T-helper 2 cell (primary cell): ENCODE measurements around the gene CELF1.

Experiments used
- DNase-seq, 5 experiments: peaks; one replicate each; pipeline versions ENCODE4 v3.0.0 to v3.0.0-alpha.2; 2012 to 2022

The CELF1 gene

DNA sequence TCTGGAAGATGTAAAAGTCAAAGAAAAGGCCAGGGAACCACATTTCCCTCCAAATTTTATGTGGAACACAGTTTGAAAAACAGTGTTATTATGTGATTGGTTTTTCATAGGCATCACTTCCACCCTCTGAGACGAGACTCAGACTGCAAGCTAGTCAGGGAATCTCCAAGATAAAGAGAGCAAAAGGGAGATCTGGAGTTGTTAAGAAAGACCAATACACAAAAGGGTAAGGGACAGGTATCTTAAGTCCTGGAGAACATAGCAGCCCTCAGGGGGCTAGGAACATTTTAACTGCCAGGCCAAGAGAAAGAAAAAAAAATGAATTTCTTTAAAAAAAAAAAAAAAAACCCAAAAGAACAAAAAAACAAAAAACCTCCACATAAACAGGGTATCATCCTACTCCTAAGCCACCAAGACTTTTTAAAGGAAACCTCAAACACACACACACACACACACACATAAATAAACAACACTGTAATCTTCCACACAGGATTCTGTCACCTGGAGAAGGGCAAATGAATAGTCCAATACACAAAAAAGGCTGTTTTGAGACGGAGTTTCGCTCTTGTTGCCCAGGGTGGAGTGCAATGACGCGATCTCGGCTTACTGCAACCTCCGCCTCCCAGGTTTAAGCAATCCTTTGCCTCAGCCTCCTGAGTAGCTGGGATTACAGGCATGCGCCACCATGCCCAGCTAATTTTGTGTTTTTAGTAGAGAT, 44.5 kb downstream of the CELF1 start:
- no peak for DNase-seq

DNA sequence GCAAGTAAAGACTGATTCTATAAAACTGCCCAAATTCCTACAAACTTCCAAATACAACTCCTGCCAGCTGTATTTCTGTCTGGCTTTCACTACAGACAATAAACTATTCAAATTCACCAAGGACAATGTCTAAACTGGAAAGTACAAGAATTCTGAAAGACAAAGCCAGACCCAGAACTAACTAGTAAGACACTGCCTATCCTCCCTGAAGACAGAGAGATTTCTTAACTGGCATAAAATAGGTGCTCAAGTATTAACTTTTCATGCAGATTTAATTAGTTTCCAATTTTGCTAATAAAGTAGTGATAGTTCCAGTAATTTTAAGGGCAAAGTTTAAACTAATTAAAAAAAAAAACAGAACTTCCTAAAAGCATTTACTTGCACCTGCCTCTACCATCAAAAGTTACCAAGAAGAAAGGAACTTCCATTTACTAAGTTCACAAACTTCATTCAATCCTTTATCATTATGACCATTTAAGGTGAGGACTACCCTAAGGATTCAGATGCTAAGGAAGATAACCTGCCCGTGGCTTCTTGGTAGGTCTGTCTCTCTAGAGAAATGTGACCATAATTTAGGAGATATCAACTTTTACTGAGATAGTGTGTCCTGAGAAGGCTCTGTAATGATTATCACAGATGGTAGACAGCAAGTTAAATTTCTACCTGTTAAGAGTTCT, 45.2 kb downstream of the CELF1 start:
- DNase-seq, result no peak

DNA sequence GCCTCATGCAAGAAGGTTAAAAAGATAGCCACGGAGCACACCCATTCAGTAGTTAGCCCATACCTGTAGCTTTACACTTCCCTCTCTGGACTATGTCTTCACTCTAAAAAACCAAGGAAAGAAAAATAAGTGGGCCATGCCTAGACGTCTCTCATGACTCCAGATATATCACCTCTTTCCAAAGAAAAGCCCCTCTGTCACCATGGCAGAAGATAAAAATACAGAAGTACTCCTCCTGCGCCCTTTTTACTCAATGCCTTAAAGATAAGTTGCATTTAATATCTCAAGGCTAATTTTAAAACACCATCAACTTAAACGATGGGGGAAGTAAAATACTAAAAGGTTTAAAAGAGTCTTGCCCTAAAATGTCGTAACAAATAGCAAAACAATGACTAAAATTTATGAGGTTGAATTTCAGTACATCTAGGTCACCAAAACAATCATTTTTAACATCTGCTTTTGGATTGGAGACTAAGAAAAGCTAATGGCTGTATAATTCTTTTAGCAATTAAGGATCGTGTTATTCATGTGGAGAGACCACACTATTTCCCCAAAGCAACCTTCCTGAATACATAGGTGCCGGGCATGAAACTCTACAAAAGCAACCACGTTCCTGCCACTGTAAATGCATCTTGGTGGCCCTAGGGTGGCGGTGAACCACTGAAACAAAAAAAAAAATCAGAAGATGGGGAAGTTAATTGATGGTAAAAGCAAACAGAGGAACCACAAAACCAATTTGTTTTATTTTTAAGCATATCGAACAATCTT, 46.0 kb downstream of the CELF1 start:
- DNase-seq, result peak in 1 of 5 experiments; percentile 38

DNA sequence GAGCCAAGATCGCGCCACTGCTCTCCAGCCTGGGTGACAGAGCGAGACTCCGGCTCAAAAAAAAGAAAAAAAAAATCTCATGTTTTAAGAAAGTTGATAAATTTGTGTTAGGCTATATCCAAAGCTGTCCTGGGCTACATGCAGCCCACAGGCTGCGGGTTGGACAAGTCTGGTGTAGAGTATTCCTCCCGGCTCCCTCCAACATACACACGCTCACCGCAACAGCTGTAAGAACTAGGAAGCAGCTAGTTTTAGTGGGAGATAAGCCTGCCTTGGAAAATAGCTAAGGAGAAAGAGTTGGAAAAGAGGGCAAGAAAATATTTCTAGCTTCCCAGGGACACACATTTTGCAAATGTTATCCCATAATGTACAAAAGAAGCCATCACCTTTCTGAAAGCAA, 46.6 kb downstream of the CELF1 start:
- DNase-seq, result no peak

DNA sequence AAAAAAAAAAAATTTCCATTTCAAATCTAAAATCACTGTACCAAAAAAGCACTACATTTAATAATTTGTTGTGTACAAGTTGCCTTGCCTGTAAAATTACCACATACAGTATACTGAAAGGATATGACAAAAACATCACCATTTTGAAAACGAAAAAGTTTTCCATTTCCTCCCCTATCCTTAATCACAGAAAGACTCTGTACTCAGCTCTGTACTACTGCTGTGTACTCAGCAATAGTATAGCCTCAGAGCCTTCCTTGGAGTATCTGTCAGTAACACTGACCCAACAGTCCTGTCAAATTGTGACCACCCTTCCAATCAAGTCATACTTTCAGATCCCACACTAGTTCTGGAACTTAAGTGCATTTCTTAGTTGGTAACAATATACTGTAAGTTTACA, 48.0 kb downstream of the CELF1 start:
- no peak for DNase-seq

DNA sequence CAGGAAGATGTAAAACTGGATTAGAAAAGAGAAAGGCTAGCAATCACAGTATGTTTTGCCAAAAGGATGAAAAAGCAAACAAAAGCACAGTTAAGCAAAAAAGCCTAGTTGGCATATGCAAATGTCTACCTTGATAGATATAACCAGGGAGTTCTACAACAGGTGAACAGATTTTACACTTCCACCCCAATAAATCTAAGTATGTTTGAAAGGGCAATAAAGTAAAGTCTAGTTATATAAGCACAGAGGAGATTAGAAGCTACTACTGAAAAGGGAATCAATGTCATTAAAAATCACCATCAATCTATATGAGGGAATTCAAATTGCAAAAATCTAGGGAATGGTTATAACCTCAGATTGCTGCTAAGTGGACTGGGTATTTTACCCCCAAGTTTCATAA, 49.7 kb downstream of the CELF1 start:
- no peak for DNase-seq

DNA sequence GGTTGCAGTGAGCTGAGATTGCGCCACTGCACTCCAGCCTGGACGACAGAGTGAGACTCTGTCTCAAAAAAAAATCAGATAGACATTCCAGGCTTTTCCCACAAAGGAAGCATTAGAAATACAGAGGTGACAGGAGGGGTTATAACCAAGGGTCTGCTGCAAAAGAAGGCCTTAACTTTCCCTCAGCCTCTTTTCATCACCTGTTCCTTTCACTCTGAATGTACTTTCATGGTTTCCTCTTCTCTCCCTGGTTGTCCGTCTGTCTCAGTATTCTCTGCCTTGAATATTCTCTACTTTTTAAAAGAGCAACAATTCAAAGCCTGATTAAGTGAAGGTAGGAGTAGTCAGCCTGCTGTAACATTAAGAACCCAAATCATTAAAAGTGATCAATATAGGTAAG, 50.2 kb downstream of the CELF1 start:
- DNase-seq, result no peak

DNA sequence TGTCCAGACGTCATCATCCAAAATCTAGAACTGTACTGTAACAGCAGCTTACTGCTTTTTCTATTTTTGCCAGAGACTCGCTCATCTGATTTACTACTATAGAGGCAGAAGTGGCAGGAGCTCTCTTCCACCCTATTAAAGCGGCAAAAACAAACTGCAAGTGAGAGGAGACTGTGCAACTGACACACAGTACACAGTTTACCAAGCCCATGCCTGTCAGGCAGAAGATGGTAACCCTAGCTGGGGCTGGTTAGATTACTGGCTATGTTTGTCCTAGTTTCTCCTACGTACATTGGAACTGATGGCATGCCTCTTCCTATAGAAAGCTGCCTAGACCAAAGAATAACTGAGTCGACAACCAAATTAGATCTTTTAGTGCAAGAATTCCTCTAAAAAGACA, 51.8 kb downstream of the CELF1 start:
- no peak for DNase-seq

DNA sequence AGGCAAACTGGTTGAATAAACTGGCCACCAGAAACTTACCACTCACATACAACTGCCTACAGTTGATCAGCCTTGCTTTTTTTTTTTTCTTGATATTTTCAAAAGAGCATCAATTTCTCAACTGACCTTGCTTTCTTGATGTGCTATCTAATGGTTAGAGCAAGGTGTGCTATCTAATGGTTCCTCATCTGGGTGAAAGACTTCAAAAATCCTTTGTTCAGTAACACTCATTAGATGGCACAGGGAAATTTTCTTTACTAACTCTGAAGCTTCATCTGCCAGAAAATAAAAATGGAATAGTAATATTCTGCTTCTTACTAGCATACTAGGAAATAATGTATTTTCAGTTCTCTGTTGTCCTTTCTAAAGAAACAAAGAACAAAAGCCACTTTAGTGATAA, 52.8 kb downstream of the CELF1 start:
- DNase-seq, result no peak

DNA sequence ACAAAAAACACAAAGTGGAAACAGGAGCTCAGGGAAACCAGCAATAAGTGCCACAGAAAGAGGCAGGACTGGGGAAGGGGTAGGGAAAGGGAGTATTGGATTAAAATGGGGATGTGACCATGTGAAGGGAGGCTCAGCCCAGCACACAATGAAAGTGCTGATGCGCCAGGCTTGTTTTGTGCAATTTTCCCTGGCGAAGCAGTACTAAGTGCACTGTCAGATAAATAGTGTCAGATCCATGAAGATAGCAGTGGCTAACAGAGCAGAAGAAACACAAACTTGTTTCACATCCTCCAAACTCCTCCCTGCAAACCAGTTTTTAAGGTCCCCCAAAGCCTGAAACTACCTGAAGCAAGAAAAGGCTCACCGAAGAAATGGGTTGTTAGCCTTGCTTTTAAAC, 53.3 kb downstream of the CELF1 start:
- no peak for DNase-seq

DNA sequence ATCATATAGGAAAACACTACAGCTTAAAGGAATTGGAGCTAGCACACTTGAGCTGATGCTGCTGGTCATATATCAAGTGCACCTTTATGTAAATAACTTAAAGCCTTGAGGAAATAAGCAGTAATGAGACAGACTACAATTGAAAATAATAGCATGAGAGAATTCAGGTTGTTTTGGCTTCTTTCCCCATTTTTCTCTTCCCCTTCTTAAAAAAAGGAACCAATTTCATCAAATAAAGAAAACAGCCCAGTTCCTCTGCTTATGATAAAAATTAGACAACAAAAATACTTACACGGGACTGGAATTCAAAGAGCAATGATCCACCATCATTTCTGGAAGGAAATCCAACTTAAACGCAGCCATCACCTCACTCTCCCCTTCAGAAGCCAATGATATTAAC, 53.8 kb downstream of the CELF1 start:
- no peak for DNase-seq

DNA sequence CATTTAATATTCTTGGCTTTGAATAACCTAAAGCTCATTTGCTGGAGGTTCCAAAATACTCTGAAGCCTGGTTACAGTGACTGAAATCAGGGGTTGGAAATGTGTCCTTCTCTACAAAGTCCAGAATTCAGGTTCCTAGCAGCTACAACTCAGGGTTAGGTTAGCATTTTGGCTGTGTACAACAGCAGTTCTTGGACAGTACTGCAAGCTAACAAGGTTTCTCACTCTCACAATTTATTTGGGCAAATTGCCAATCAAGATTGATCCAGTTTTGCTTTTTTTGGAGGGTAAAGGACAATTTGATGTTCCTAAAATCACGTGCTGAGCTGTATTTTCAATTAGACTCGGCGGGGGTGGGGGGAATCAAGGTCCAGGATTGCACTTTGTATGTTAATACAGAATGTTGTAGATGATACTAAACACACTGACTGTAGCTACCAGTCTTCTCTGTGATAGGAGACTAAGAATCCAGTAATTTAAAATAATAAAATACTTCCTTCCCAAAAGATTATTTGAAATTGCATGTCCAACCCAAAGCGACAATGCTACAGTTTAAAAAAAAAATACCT, 54.3 kb downstream of the CELF1 start:
- DNase-seq, result no peak

DNA sequence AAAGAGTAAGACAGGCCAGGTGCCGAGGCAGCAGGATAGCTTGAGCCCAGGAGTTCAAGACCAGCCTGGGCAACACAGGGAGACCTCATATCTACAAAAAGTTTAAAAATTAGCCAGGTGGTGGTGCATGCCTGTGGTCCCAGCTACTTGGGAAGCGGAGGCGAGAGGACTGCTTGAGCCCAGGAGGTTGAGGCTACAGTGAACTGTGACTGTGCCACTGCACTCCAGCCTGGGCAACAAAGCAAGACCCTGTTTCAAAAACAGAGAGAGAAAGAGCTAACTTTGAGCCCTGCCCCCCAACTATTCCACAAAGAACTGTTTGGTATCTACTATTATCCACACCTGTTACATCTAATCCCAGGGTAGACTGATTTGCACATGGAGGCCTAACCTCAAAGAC, 54.8 kb downstream of the CELF1 start:
- no peak for DNase-seq

DNA sequence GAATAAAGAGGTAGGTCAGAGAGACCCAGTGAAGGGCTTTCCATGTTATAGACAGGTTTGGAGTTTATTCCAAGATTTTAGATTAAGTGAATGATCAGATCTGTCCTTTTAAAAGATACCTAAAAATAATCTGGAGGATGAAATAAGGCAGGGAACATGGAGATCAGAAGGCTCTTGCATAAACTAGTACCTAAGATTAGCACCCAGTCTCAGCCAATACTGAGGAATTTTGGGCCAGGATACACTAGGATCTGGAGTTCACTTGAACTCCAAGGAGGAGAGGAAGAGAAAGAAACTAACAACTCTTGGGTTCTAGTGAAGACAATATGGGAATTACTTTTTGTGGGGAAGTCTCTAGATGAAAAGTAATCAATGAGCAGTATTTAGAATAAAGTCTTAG, 56.1 kb downstream of the CELF1 start:
- no peak for DNase-seq

DNA sequence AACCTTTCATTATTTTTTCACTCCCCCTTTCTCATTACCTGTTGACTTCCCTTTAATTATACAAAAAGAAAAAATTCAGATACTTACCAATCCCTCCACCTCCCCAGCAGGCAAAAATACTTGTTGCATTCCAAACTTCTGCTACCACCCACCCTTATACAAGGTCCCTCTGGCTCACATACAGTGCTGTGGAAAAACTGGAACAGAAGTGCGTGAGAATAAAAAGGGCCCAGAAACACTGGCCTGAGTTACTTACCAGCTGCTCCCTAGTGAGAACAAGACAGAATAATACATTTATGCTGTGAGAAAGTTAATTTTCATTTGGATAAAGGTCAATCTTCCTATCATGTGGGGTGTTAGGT, 57.1 kb downstream of the CELF1 start:
- DNase-seq, result no peak

DNA sequence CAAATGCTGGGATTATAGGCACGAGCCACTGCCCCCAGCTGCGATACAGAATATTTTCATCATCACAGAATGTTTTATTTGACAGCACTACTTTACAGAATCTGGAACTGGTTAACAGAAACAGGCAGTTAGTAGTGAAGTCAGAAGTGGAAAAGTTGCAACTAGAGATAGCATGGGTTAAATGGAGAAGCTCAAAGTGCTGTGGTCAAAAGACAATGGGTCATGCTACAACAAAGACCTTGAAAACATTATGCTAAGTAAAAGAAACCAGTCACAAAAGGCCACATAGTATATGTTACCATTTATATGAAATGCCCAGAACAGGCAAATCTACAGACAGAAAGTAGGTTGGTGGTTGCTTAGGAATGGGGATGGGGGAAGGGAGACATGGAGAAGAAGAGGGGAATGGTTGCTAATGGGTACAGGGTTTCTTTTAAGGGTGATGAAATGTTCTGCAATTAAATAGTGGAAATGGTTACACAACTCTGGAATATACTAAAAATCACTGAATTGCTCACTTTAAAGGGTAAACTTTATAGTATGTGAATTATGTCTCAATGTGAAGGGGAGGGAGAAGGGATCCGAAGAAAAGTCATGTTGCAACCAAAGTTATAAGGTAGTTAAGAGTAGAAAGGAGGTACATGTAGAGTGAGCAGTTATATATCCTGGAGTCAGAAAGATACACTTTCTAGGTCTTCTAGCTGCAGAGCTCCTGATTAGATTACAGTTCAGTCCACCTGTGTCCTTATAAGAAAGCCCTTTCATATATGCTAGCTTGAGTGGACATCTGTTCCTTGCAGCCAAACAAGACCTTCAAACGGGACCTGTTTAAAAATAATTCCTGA, 57.7 kb downstream of the CELF1 start:
- DNase-seq, result no peak

DNA sequence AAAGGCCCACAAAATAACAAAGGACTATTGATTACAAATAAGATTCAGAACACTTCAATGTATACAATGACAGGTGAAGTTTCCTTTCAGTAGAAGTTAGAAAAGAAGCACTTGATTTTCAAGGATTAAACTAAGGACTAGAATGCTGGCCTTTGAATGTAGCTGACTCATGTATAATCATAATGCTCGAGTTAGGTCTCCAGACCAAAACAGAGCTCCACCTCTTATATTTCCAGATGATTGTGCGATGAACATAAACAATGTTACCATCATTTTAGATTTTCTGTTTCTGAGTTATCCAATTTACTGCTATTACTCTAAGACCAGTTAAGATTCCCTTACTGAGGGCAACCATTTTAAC, 63.6 kb downstream of the CELF1 start:
- no peak for DNase-seq

DNA sequence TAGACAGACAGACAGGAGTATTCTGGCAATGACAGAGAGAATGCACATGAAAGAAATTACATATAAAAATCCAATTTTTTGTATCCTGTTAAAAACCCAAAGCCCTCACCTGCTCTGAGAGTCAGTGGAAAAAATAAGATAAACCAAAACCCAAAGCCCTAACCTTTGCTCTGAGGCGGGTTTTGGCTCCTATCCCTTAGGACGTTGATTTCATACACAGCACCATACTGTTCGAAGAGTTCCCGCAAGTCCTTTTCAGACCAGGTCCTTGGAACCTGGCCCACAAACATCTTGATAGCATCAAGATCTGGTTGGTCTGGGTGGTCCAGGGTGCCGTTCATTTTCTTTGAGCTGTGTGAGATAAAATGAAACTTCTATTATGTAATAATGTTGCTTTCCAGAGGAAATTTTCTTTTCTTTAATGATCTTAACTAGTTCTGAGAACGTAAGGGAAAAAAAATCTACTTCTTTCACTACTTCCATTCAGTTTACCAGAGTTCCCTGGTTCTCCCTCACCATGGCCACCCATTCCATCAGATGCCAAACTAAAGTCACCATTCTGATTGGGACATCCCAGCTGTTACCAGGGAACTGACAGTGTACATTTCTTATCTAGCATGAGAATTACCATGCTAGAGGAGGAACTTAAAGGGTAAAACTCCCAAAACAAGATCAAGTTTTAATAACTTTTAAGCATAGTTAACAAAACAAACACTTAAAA, 64.1 kb downstream of the CELF1 start:
- DNase-seq, result no peak

DNA sequence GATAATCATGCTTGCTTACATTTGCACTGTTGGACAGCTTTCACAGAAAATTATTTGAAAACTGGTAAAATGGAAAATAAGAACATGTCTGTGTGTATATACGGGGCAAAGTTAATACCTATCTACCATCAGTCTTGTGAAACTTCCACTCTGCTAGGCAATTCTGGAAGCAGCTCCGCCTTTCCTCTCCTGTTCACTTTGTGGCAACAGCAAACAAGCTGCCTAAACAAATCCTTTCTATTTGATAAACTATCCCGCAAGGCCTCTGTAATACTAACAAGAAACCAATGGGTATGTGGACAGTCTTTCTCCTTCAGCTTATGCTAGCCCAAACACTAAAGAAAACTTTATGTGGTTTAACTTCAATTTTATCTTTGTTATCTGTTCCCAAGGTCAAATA, 64.8 kb downstream of the CELF1 start:
- no peak for DNase-seq

DNA sequence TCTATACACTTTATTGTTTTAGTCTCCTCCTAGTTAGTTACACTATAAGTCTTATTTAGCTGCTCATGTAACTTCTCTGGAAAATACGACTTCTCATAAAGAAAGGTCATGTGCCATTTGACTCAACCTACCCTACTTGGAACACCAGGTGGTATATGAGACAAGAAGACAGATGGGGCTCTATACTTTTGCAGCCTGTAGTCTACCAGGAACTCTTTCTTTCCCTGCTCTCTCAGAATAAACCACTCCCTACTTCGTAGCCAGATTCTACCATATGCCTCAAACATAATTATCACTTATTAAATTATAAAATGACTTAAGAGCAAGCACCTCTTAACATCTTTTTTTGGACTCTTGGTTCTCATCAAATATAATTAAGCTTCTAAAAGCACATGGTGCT, 65.5 kb downstream of the CELF1 start:
- DNase-seq, result no peak

DNA sequence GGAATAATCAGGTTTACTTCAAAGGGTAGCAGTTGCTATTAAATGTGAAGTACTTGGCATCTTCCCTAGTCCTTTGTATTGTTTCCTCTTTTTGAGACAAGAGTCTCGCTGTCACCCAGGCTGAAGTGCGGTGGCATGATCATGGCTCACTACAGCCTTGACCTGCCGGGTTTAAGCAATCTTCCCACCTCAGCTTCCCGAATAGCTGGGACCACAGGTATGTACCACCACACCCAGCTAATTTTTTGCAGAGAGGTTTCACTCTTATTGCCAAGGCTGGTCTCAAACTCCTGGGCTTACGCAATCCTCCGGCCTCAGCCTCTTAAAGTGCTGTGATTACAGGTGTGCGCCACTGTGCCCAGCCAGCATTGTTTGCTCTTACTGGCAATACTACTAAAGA, 67.8 kb downstream of the CELF1 start:
- DNase-seq, result no peak

DNA sequence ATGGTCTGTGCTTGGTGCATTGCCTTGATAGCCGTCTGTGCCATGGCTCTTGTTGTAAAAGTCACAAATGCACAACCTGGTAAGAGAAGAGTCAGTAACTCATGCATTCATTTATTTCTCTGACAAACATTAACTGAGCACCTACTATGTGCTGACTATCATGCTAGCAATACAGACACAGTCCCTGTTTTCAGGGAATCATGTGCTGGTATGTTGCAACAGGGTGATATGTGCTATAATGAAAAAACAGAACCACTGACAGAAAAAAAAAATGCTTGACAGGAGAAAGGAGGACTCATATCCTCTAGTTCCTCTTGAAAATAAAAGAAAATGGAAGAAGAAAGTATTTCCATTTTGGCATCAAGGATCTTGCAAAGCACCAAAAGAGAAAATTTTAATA, 69.5 kb downstream of the CELF1 start:
- DNase-seq, result no peak
